ENCODE data around the gene KRTAP10-1.

KRTAP10-1 gene

DNA sequence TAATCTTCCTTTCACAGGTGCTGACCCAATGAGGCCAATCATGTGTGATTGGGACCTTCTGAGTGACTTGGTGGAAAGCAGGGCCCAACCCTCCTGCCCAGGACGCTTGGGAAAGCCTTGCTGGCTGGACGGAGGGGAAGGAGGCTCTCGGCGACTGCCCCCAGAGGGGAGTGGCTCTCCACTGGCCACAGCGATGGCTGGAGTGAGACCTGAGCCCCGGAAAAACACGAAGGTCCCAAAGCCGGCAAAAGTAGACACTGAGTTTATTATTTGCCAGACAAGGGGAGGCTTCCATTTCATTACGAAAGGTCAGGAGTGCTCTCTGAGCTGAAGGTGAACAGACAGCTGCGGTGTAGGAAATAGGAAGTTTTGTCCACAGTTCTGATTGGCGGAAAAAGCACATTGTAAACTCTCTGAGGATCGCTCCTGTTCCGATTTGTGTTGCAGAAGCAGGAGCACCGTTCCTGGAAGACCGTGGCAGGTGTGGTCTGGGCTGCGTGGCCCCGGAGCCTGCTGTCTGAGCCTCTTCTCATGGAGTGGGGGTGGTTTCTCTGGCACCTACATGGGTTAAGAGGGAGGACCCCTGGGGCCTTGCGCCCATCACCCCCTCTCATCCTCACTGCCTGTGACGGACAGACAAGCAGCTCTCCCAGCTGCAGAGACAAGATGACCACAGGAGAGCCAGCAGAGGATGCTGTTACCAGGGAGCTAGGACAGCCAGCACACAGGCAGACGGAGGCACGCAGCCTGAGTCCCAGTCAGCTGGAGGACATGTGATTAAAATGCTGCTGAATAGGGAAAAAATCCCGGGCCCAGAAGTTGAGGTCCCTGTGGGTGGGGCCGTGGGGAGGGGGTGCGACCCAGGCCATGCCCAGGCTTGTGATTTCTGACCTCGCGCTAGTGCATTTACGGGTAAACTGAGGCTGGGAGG, 41.5 kb downstream of the KRTAP10-1 start:
- TF ChIP-seq CTCF (IDR thresholded peaks at IDR 0.05; ENCODE audit: insufficient read depth, low read depth, low read length, missing control alignments) = no peak
- no peak overlapping the region for H3K4me3 ChIP-seq (ENCODE audit: low read depth, low read length)
- no peak for DNase-seq (ENCODE audit: low read depth)

GRCh38 chr21:44497703-44498126, 42.3 kb downstream of the KRTAP10-1 start:
- DNase-seq (ENCODE audit: low read depth) = no peak
- H3K4me3 ChIP-seq (ENCODE audit: low read depth, low read length) = no peak overlapping the region
- TF ChIP-seq CTCF (IDR thresholded peaks at IDR 0.05; ENCODE audit: insufficient read depth, low read depth, low read length, missing control alignments) = no peak

DNA sequence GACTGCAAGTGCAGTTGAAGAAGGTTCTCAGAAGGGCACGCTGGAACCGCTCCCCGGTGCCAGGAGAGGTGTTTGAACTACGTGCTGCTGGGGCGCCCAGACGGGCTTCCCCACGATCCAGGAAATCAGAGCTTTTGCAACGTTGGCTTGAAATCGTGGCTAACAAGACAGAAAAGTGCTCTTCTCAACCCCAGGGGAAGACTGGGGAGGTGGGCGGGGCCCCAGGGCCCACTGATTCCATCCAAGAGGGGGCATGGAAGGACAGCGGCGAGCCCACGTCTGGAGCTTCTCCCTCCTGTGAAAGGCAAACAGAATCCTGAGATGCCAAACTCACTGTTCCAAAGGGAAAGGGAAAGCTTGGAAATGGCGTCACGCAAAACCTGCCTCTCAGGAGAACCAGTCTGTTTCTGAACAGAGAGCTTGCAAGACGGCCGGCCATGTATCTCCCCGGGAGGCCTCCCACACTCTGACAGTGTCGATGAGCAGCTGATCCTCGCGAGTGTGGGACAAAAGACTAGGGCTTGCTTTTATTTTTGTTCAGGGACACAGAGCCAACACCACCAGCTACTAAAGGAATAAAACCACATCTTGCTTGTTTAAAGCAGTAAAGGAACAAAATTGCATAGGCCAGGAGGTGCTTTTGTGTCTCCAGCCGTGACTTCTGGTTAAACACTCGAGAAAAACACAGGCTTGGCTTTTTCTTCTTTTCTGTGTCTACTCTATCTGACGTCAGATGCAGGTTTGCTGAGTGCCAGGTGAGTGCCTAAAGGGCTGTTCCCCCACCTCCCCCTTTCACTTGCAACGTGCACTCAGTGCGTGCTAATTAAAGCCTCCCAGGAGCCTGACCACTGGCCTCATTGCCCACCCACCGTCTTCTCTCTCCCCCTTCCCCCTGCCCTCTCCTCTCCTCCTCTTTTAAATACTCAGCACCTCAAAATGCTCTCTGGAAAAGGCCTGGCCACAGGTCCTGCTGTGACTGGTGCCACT, 43.1 kb downstream of the KRTAP10-1 start:
- H3K4me3 ChIP-seq (ENCODE audit: low read depth, low read length) = no peak overlapping the region

DNA sequence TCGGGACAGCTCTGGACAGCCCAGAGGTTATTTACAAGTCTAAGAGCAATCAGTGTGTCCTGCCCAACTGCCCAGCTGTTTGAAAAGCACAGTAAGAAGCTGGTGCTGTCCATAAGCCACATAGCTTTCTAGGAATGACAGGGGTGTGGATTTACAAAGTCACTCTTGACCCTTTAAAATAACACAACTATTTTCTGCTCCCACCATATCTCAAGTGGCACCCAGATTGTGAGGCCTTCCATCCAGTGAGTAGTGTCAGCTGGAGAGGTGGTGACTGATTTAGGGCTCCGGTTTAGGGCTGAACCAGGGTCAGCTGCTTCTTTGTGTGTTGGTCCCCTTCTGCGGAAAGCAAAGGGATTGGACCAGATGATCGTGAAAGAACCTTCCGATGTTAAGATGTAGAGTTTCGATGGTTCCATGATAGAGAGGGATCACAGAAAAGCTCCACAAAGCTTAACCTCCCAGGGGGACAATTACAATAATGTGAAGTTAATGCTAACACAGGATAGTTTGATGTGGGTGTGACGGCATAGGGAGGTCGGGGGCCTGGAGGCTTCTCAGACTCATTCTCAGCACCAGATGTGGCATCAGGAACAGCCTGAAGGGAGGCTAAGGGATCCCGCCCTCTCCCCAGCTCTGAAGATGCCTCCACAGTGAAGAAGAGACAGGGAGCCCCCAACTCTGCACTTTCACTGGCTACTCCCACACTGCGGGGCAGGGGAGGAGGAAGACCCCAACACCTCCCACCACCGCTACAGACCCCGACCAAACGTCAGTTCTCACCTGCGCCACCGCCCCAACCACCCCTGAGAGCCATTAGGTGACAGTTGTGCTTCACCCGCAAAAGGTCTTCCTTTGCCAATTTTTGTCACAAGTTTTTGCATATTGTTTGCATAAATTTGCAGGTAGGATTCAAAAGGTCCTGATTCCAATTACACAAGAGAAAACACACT, 44.1 kb downstream of the KRTAP10-1 start:
- no peak overlapping the region for H3K4me3 ChIP-seq (ENCODE audit: low read depth, low read length)
- DNase-seq (ENCODE audit: low read depth) = no peak
- no peak for TF ChIP-seq CTCF (IDR thresholded peaks at IDR 0.05; ENCODE audit: insufficient read depth, low read depth, low read length, missing control alignments)

More for the DNA sequence above, 43.1 kb downstream of the KRTAP10-1 start:
- TF ChIP-seq CTCF (IDR thresholded peaks at IDR 0.05; ENCODE audit: insufficient read depth, low read depth, low read length, missing control alignments) = no peak
- DNase-seq (ENCODE audit: low read depth) = no peak

DNA sequence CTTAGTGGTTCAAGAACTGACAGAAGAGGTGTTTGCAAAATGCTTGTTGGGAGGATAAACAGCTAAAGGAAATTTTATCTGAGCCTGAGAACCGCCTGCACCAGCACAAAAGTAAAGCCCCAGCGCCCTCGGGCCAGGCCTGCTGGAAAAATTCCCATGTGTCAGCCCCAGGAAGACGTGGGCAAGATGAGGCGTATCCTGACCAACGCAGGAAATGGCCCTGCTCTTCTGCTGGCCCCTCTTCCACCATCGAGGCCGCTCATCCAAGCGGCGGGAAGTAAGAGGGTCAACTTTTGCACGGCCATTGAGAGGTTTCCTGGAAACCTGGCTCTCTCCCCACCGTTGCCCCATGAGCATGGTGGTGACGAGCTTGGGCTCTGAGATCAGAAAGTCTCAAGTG, 45.0 kb downstream of the KRTAP10-1 start:
- no peak for TF ChIP-seq CTCF (IDR thresholded peaks at IDR 0.05; ENCODE audit: insufficient read depth, low read depth, low read length, missing control alignments)
- no peak overlapping the region for H3K4me3 ChIP-seq (ENCODE audit: low read depth, low read length)
- no peak for DNase-seq (ENCODE audit: low read depth)

- no peak for DNase-seq (ENCODE audit: low read depth)
- no peak for TF ChIP-seq CTCF (IDR thresholded peaks at IDR 0.05; ENCODE audit: insufficient read depth, low read depth, low read length, missing control alignments)
- no peak overlapping the region for H3K4me3 ChIP-seq (ENCODE audit: low read depth, low read length)
Measured at GRCh38 chr21:44494418-44494817, 45.6 kb downstream of the KRTAP10-1 start.

Data from GM12865 (cell line).